B cell (primary cell): ENCODE measurements around the gene JADE2. TPM values are rescaled to one million over a fixed set of nuclear protein-coding genes. Genes with fewer than 3 reads are reported as not detected.
"Not testable (repeated sequence)": the region's sequence is repeated elsewhere in the genome, so short reads cannot be mapped to it uniquely, and the experiment has no call there.

Source experiments
- ATAC-seq: fragments of 200-7000 bp; cut with Tn5 transposase; one replicate; pipeline ENCODE4 v1.10.0; 2021; ENCODE audit warnings: low read depth, mild to moderate bottlenecking, moderate number of reproducible peaks, moderate library complexity
- CTCF ChIA-PET: fragments of 350-600 bp; sonication (Branson Sonifier 250); formaldehyde crosslinking; loops from one replicate; lab custom pipeline; 2021; ENCODE audit warnings: antibody characterized with exemption, inconsistent platforms; lab: Charles Lee
- POLR2A ChIA-PET: fragments of 350-600 bp; sonication (Branson Sonifier 250); formaldehyde crosslinking; loops from one replicate; lab custom pipeline; 2021; ENCODE audit warnings: antibody characterized with exemption; lab: Charles Lee
- DNase-seq: peaks from one replicate; pipeline ENCODE4 v3.0.0; 2013
- H2AFZ ChIP-seq: 2 replicates; pipeline ENCODE4 v1.6.1; 2012; ENCODE audit warnings: mild to moderate bottlenecking, low read depth, low read length; ENCODE audit not compliant: insufficient read depth, poor library complexity, severe bottlenecking
- H3K27ac ChIP-seq, 2 donors: 1 replicate in 1 of 2; 2 replicates in 1 of 2; pipeline ENCODE4 v1.5.1; 2012 to 2013; ENCODE audit warnings: low read length in 2 of 2, mild to moderate bottlenecking in 2 of 2, moderate library complexity in 1 of 2
- H3K27me3 ChIP-seq, 4 experiments: fragments of 200-600 bp in 1 of 4; sonication (generic) in 1 of 4; replicated peaks in 1 of 4; 1 replicate in 2 of 4; 2 replicates in 2 of 4; pipeline versions ENCODE4 v1.6.1 to v1.7.0; 2013 to 2016; ENCODE audit warnings: low read length in 3 of 4, mild to moderate bottlenecking in 2 of 4, mixed read lengths in 1 of 4, moderate library complexity in 1 of 4; ENCODE audit not compliant: insufficient read depth in 4 of 4, control insufficient read depth in 3 of 4; ENCODE audit errors: control extremely low read depth in 1 of 4
- H3K36me3 ChIP-seq, 2 experiments: replicated peaks in 1 of 2; 1 replicate in 1 of 2; 2 replicates in 1 of 2; pipeline versions ENCODE4 v1.6.1 to v1.7.1; 2013; ENCODE audit warnings: low read length in 1 of 2; ENCODE audit not compliant: insufficient read depth in 2 of 2, control insufficient read depth in 1 of 2; ENCODE audit errors: control extremely low read depth in 1 of 2, extremely low read depth in 1 of 2
- H3K4me1 ChIP-seq, 2 donors: fragments of 200-600 bp in 1 of 2; sonication (generic) in 1 of 2; 1 replicate in 1 of 2; 2 replicates in 1 of 2; pipeline versions ENCODE4 v1.5.1 to v1.6.1; 2013 to 2017; ENCODE audit warnings: low read length in 2 of 2; ENCODE audit not compliant: control insufficient read depth in 2 of 2, insufficient read depth in 2 of 2
- H3K4me2 ChIP-seq: replicated peaks from 2 replicates; pipeline ENCODE3; 2012; ENCODE audit warnings: mild to moderate bottlenecking, low read depth, low read length; ENCODE audit not compliant: poor library complexity, severe bottlenecking
- H3K4me3 ChIP-seq, 5 experiments: fragments of 200-600 bp in 1 of 5; sonication (generic) in 1 of 5; 1 replicate in 3 of 5; 2 replicates in 2 of 5; pipeline versions ENCODE4 v1.5.1 to v1.7.0; 2011 to 2016; ENCODE audit warnings: low read length in 4 of 5, mild to moderate bottlenecking in 4 of 5, low read depth in 2 of 5, control low read depth in 1 of 5, moderate library complexity in 1 of 5; ENCODE audit not compliant: insufficient read depth in 1 of 5; ENCODE audit errors: control extremely low read depth in 1 of 5, extremely low read depth in 1 of 5
- H3K79me2 ChIP-seq: fragments of 200-600 bp; sonication (generic); one replicate; pipeline ENCODE4 v1.6.0; 2016; ENCODE audit warnings: low read length; ENCODE audit not compliant: control insufficient read depth, insufficient read depth
- H3K9ac ChIP-seq: fragments of 200-600 bp; sonication (generic); 2 replicates; pipeline ENCODE4 v1.6.1; 2017; ENCODE audit warnings: mild to moderate bottlenecking, low read length, moderate library complexity
- H3K9me3 ChIP-seq, 3 donors: one replicate each; pipeline versions ENCODE4 v1.6.1 to v1.7.1; 2013; ENCODE audit warnings: low read length in 2 of 3; ENCODE audit not compliant: control insufficient read depth in 2 of 3, insufficient read depth in 1 of 3; ENCODE audit errors: control extremely low read depth in 1 of 3
- H4K20me1 ChIP-seq: 2 replicates; pipeline ENCODE4 v1.6.0; 2012; ENCODE audit warnings: mild to moderate bottlenecking, low read length; ENCODE audit not compliant: insufficient read depth, control insufficient read depth, poor library complexity, severe bottlenecking
- H3K27ac Mint-ChIP-seq: one replicate; pipeline ENCODE4 v1.8.0; 2021; ENCODE audit warnings: mixed read lengths
- H3K27me3 Mint-ChIP-seq: one replicate; pipeline ENCODE4 v1.8.0; 2021; ENCODE audit warnings: mixed read lengths
- H3K4me1 Mint-ChIP-seq: one replicate; pipeline ENCODE4 v1.8.0; 2021; ENCODE audit warnings: mixed read lengths
- H3K4me3 Mint-ChIP-seq: one replicate; pipeline ENCODE4 v1.8.0; 2021; ENCODE audit warnings: mixed read lengths
- H3K9me3 Mint-ChIP-seq: one replicate; pipeline ENCODE4 v1.8.0; 2022; ENCODE audit warnings: mixed read lengths; ENCODE audit not compliant: insufficient read depth
- CTCF ChIP-seq: fragments of 200-600 bp; IDR thresholded peaks from one replicate; pipeline ENCODE4 v1.8.0; 2022; ENCODE audit warnings: antibody characterized with exemption, mild to moderate bottlenecking
- WGBS: methylation state at CpG from one replicate; pipeline ENCODE4 v1.1.5; 2013; ENCODE audit warnings: missing lambda C conversion rate; ENCODE audit not compliant: insufficient coverage; 5-methylcytosine and 5-hydroxymethylcytosine counted together
- intact Hi-C: fragments of 100-400 bp; cut with micrococcal nuclease; formaldehyde crosslinking; loops from one replicate; pipeline ENCODE4 v1.10.0; 2022
- polyA plus RNA-seq: library from polyadenylated mRNA; depleted of rRNA; stranded (reverse); fragments of >200 nt; gene quantifications from 2 replicates; pipeline ENCODE4 v1.2.3, GENCODE V29; 2012
- total RNA-seq, 2 donors: library from RNA; stranded (reverse); fragments of 120-200 nt in 1 of 2; gene quantifications; 1 replicate in 1 of 2; 2 replicates in 1 of 2; pipeline versions ENCODE4 v1.2.3 to v1.2.4, GENCODE V29; 2013 to 2022

Gene JADE2
- total and polyA plus RNA-seq, 2 donors (not counting 1 experiment from before 2014, with no cell fraction given), result 80.5 to 247 TPM

GRCh38 chr5:134552301-134552700 is 26.8 kb downstream of the JADE2 start:
- ATAC-seq, result no peak
- Histone ChIP-seq H3K9me3 (no peaks in the 10 kb centered on the region), H3K4me3 (no peak overlapping the region), H3K4me1 (peaks cover 70 to 94% of the 10 kb centered on the region in 2 donors), H4K20me1 (peaks cover 50% of the 10 kb centered on the region), H3K9ac (no peak overlapping the region), H3K27me3 (no peaks in the 10 kb centered on the region), H2AFZ (no peak overlapping the region), H3K36me3 (peaks cover 0 to 66% of the 10 kb centered on the region in 2 experiments), H3K79me2 (peaks cover 63% of the 10 kb centered on the region), H3K27ac (peak overlapping the region in 1 of 2 donors; percentile 98), H3K4me2 (no peak overlapping the region)
- Mint-ChIP-seq H3K27ac (peak overlapping the region; percentile 97), H3K9me3 (no peaks in the 10 kb centered on the region), H3K4me1 (peaks cover 88% of the 10 kb centered on the region), H3K27me3 (no peaks in the 10 kb centered on the region), H3K4me3 (peak overlapping the region; percentile 26)
- 100% methylated on average over 2 of the region's 3 CpGs for WGBS
- ChIA-PET CTCF (interaction anchor here (0.7 to 5.0 kb wide), 3 partner anchors 9 to 26 kb away, joined by 3 to 76 read pairs (median 36); partner anchors contain the start of gene JADE2), POLR2A (no interaction called here)
- no peak for DNase-seq
- intact Hi-C loops, result no loop called here
- no peak for TF ChIP-seq CTCF

GRCh38 chr5:134552716-134553115 is 27.2 kb downstream of the JADE2 start:
- H2AFZ ChIP-seq, ATAC-seq, intact Hi-C loops, H3K9me3 Mint-ChIP-seq, H3K4me2 ChIP-seq, H3K4me3 ChIP-seq, H3K9ac ChIP-seq, H3K27me3 ChIP-seq, H3K27me3 Mint-ChIP-seq, DNase-seq, H3K9me3 ChIP-seq, POLR2A ChIA-PET: not testable (repeated sequence)
- Histone ChIP-seq H3K27ac (peak overlapping the region in 1 of 2 donors; percentile 98), H3K4me1 (peaks cover 68 to 90% of the 10 kb centered on the region in 2 donors), H3K36me3 (peaks cover 0 to 62% of the 10 kb centered on the region in 2 experiments), H3K79me2 (peaks cover 59% of the 10 kb centered on the region), H4K20me1 (peaks cover 46% of the 10 kb centered on the region)
- 98% methylated on average over 5 of the region's 7 CpGs for WGBS
- CTCF ChIA-PET, result interaction anchor here (0.6 to 5.0 kb wide), 5 partner anchors 9 to 144 kb away, joined by 3 to 76 read pairs (median 3); partner anchors contain the start of gene JADE2
- Mint-ChIP-seq H3K27ac (peak overlapping the region; percentile 97), H3K4me1 (peaks cover 84% of the 10 kb centered on the region), H3K4me3 (peak overlapping the region; percentile 83)
